ENCODE data around the gene TP53AIP1.

The TP53AIP1 gene, protein sequence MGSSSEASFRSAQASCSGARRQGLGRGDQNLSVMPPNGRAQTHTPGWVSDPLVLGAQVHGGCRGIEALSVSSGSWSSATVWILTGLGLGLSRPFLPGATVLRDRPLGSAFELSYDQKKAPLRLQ

GRCh38 chr11:128942817-128943427 is at the start of gene TP53AIP1:
Gene TP53AIP1, minus strand, starts transcription at chr11:128942871. Its CDS starts 5,053 bp downstream, at chr11:128937818.
- DNase-seq, result no peak

DNA sequence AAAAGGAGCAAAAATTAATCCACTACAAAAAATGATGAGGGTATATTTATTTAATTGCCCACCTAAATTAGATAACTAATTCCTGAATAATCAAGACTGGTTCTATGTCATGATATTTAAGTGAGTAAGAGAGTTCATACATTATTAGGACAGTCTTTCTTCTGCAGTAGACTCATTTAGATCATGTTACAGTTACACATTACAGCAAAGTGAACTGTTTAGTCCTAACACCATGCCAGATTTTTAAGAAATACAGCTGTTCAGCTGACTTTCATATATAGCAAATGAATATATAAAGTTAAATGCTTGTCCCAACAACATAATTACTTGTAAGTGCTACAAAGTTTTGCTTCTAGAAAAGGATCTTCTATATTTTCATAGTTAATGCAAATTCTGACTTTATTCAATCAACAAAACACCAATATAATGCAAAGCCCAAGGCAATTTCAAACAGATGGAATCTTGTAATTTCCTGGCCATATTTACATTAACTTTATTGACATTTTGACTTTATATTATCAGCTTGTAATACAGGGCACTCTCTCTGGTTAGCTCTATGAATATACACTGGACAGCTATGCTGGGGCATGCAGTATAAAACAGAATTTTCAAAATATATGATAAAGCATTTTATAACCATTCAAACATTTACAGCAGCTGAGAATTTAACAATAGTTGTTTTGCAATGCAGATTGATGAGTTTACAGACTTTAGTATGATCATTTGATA is 45.7 kb upstream of the TP53AIP1 start:
- no peak for DNase-seq

DNA sequence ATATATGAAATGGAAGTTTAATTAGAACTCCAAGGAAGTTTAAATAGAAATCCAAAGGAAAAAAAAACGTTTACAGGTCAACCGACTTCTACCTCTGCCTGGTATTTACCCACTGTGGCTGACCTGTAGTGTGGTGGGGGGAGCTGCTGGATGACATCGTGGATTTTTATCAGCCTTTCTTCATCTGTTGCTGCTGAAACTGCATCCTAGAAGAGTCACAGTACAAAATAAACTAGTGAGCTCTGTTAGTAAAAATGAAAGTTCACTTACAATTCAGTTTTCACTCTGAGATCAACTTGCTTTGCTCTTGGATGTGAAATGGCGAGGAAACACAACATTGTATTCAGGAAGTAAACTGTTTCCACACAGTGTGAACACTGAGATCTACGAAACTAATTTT is 43.2 kb upstream of the TP53AIP1 start:
- no peak for DNase-seq

DNA sequence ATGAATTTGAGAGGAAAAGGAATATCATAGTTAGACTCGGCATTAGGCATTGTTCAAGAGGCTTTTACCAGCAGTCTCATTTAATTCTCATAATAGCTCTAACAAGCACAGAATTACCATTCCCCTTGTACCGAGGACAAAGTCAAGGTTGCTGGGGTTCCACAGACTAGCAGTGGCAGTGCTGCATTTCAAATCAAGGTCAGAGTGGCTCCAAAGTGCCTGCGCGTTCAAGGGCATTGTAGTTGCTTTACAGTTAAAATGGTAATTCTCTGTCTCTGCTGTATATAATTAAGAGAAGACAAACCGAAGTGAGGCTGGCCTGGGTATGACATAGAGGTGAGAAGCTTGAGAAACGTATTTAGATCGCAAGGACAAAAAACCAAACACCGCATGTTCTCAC is 40.4 kb upstream of the TP53AIP1 start:
- DNase-seq, result no peak

GRCh38 chr11:128981254-128981653 is 38.6 kb upstream of the TP53AIP1 start:
- no peak for DNase-seq

DNA sequence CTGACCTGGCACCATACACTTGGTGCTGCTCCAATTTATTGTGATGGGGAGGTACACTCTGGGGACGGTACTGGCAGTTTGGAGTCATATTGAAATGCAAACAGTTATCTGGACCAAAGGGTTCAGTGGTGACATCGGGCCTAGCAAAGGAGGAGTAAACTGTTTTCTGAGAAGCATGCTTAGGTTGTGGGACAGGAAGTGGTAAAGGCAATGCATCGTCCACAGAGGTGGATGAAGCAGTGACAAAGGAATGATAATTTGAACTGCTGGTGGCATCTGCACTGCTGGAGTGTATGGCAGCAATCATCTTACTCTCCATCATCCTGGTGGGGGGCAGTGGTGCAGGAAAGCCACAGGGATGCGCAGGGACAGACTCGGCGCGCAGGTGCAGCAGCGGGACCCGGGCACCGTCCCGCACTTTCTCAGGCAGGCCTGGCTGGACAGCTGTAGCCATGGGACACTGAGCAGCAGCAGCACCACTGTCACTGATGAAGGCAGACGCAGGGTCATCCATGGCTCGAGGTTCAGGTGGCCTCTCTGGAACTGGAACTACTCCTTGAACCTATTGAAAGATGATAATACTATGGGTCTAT is 28.0 kb upstream of the TP53AIP1 start:
- DNase-seq, result no peak

- no peak for DNase-seq
Observed at GRCh38 chr11:128968916-128969315, 26.2 kb upstream of the TP53AIP1 start.

- DNase-seq, result no peak
Observed at GRCh38 chr11:128967578-128967977, 24.9 kb upstream of the TP53AIP1 start.

GRCh38 chr11:128965485-128965884 is 22.8 kb upstream of the TP53AIP1 start:
- DNase-seq, result no peak

DNA sequence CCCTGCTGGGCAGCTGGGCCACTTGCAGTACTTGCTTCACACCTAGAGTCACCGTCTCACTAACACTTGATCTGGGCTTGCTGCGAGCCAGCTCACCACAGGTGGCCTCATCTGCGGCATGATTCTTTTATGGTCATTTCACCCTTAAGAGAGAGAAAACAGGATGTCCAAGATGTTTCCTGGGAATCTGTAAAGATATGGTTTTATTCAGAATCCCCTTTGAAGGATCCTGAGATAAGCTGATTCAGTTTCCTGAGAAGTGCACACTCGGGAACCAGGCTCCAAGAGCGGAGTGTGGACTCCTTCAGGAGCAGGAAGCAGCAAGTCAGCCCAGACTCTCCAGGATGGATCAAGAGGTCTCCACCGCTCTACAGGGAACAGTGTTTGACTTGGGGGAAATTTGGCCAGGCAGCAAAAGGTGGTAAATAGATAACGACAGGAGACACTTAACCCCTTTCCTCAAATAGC is 21.8 kb upstream of the TP53AIP1 start:
- no peak for DNase-seq

DNA sequence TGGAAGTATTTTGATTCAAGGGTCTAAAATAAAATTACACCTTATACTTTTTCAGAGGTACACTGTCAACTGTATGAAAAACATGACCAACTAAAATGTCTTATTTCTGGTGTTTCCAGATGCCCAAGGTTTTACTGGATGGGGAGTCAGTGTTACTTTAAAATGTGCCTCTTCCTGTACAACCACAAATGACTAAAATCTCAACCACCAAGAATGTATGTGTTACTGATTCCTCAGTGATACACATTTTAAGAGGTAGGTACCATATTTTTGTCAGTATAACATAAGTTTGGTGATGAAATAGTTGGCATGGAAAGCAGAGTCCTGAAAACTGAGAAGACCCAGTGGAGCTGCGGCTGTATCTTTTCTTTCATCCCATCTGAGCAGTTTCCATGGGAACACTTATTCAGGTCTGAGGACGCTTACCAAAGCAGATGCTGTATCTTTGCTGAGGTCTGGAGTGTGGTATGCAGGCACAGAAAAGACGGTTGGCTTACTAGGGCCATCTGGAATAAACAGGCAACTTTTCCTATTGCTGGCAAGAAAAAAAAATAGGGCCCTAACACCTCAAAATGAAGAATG is 21.2 kb upstream of the TP53AIP1 start:
- no peak for DNase-seq

GRCh38 chr11:128962896-128963295 is 20.2 kb upstream of the TP53AIP1 start:
- no peak for DNase-seq

GRCh38 chr11:128961645-128962044 is 19.0 kb upstream of the TP53AIP1 start:
- DNase-seq, result no peak

DNA sequence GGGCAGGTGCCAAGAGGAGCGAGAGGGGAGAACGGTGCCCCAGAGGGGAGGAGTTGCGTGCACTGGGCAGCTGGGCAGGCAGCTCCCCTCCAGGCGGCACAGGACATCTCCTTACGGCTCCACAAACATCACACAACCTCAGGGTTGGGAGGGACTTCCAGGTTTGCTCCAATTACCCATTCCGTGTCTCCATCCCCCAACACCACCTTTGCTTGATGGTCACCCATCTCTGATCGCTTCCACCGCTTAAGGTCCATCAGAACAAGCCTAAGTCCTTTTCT is 14.5 kb upstream of the TP53AIP1 start:
- DNase-seq, result no peak

- peak; percentile 55 for DNase-seq
Observed at GRCh38 chr11:128956401-128957201, 13.9 kb upstream of the TP53AIP1 start.

DNA sequence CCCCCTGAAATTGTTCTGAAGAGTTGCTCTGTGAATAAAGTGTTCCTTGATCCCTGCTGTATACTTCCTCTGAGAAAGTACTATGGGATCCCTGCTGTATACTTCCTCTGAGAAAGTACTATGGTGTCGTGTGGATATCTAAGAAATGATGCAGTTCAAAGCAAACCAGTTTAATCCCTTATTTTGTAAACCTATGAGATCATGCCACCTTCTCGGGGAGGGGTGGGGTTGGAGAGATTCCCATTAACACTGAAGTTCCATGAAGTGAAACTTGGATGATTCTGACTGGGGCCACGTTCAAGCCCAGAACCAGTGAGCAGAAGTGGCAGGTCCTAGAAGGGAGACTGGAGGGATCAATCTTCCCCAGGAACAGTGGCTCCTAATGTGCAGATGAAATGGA is 13.0 kb upstream of the TP53AIP1 start:
- no peak for DNase-seq

DNA sequence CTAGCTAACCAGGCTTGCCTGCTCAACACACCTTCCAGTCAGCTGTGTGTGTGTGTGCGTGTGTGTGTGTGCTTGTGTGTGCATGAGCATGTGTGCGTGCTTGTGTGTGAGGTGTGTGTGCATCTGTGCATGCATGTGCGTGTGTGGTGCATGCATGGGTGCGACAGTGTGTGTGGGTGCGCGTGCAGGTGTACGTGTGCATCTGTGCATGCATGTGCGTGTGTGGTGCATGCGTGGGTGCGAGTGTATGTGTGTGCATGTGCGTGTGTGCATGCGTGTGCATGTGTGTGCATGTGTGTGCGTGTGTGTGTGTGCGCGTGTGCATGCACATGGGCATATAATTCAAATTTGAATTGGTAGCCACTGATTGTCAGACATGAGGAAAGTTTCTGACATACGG is 10.5 kb upstream of the TP53AIP1 start:
- no peak for DNase-seq

- DNase-seq, result no peak
Observed at GRCh38 chr11:128949791-128950454, 7.3 kb upstream of the TP53AIP1 start.

DNA sequence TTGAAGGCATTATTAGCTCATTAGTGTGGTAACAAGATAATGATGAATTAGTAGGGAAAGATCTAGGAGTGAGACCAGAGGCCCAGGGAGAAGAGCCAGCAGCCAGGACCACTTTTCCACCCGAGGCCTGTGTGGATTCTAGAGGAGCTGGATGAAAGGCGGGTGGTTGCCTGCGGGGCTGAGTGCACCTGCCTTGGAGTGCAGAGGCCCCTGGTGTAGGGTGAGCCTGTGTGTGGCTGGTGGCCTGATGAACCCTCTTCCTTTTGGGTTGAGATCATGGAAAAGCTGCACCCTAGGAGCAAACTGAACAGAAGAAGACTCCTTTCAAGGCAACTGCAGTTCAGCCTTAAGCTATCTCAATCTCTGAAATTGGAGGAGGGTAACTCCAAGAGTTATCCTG is 5.9 kb upstream of the TP53AIP1 start:
- DNase-seq, result no peak

DNA sequence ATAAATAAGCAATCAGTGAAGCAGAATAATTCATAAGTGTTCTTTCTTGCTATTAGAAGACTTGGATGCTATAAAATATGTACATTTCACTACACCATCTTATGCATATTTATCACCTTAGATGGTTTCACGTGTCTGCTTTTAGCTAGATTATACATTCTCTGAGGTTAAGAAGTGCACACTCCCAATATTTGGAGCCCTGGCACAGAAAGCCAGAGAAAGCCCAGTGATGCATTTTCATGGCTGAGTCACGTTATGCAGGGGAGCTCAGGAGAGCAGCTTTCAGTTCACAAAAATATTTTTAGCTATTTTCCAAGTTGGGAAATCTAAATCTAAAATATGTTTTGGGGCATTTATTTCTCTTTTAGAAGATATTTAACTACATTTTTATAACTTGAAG is 5.1 kb upstream of the TP53AIP1 start:
- no peak for DNase-seq

DNA sequence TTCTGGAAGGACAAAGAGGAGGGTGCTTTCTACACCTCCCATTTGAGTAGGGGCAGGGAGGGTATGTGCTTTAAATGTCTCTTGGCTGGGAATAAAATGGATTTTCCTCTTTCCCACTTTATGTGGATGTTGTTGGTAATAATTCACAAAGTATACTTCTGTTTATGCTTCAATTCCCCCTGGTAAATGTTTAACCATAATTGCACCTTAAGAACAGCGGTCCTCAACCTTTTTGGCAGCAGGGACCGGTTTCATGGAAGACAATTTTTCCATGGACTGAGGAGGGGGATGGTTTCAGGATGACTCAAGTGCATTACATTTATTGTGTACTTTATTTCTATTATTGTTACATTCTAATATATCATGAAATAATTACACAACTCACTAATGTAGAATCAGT is 4.0 kb upstream of the TP53AIP1 start:
- no peak for DNase-seq

DNA sequence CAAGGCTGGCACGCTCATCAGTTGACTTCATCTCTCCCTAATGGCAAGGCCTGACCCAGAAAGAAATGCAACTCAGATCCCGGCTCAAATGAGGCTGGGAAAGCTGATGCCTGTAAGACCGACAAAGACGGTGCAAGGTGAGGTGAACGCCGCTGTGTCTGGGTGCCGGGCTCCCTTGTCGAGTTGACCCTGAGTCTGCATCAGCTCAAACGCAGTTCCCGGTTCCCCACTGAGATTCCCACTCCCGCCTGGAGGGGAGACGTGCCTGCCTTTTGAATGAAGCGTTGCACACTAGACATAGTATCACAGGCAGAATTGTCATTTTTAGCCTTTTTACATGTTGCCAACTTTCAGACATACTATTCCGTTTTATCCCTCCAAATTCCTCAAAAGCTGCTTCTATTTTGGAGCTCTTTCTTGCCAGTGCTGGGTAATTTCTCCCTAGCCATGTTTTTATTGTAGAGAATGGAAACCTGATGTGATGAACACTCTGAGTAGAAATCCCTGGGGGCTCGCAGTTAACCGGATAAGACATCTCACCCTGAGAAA is 831 bp upstream of the TP53AIP1 start:
- DNase-seq, result no peak

Measured in SHP77 treated with DMSO at 0.1 percent for 48 hours (cell line).